ENCODE measurements around the gene PTGR3.
"Not testable (repeated sequence)": the region's sequence is repeated elsewhere in the genome, so short reads cannot be mapped to it uniquely, and the experiment has no call there.

PTGR3 gene

GRCh38 chr18:75201282-75202270 is 7.4 kb downstream of the PTGR3 start:
- no peak for DNase-seq

- DNase-seq = no peak
Measured at GRCh38 chr18:75200605-75201280, 8.2 kb downstream of the PTGR3 start.

GRCh38 chr18:75200071-75200470 is 8.9 kb downstream of the PTGR3 start:
- DNase-seq = no peak

GRCh38 chr18:75199327-75199726 is 9.6 kb downstream of the PTGR3 start:
- no peak for DNase-seq

GRCh38 chr18:75198036-75198435 is 10.9 kb downstream of the PTGR3 start:
- no peak for DNase-seq

GRCh38 chr18:75192899-75193298 is 16.0 kb downstream of the PTGR3 start:
- DNase-seq = no peak

- DNase-seq = no peak
Measured at GRCh38 chr18:75189696-75190095, 19.2 kb downstream of the PTGR3 start.

GRCh38 chr18:75187702-75188101 is 21.2 kb downstream of the PTGR3 start:
- not testable (repeated sequence) for DNase-seq

GRCh38 chr18:75185460-75185859 is 23.5 kb downstream of the PTGR3 start:
- no peak for DNase-seq

- DNase-seq = no peak
Measured at GRCh38 chr18:75183973-75184493, 24.9 kb downstream of the PTGR3 start.

GRCh38 chr18:75183524-75183923 is 25.4 kb downstream of the PTGR3 start:
- DNase-seq = no peak

- no peak for DNase-seq
Measured at GRCh38 chr18:75179819-75180600, 28.9 kb downstream of the PTGR3 start.

GRCh38 chr18:75178376-75178775 is 30.6 kb downstream of the PTGR3 start:
- no peak for DNase-seq

- DNase-seq = no peak
Measured at GRCh38 chr18:75176849-75177248, 32.1 kb downstream of the PTGR3 start.

GRCh38 chr18:75173738-75174137 is 35.2 kb downstream of the PTGR3 start:
- no peak for DNase-seq

- DNase-seq = peak; percentile 69
Measured at GRCh38 chr18:75173125-75173432, 35.9 kb downstream of the PTGR3 start.

GRCh38 chr18:75172299-75173124 is 36.4 kb downstream of the PTGR3 start:
- no peak for DNase-seq

GRCh38 chr18:75170916-75171315 is 38.0 kb downstream of the PTGR3 start:
- DNase-seq = no peak

- DNase-seq = no peak
Measured at GRCh38 chr18:75170022-75170789, 38.7 kb downstream of the PTGR3 start.

GRCh38 chr18:75169411-75169810 is 39.5 kb downstream of the PTGR3 start:
- no peak for DNase-seq

- DNase-seq = no peak
Measured at GRCh38 chr18:75168619-75169018, 40.3 kb downstream of the PTGR3 start.
